ENCODE results near the gene PHLPP1. TPM values are rescaled to one million over a fixed set of nuclear protein-coding genes. Genes with fewer than 3 reads are reported as not detected.
A peak's percentile ranks its signal among the peaks of the same experiment; 100 is the strongest.
"Not testable (repeated sequence)": the region's sequence is repeated elsewhere in the genome, so short reads cannot be mapped to it uniquely, and the experiment has no call there.

PHLPP1 gene
- total RNA-seq, 2 donors from 2014 or later, result 12.1 to 13.7 TPM

DNA sequence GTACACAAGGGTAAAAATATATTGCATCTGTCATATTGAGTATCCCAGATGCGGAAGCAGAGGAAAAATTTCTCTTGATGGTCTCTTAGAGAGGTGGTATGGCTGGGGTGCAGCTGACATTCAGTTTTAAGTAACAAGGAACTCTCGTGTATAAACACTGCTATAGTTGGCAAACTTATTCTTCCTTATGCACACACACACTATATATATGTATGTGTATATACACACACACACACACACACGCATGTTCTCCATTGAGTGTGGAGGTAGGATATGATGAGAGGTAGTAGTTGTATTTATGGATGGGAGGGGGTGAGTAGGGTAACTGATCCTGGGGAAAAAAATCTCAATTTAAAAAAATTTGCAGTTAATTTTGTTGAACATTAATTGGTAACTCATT, 10.6 kb downstream of the PHLPP1 start:
- H3K27me3 Mint-ChIP-seq, result no peaks in the 10 kb centered on the region
- ATAC-seq (replicated peaks), result no peak

GRCh38 chr18:62728254-62728653, 12.9 kb downstream of the PHLPP1 start:
- no peak for ATAC-seq (replicated peaks)
- no peak overlapping the region for H3K4me3 Mint-ChIP-seq
- H3K27me3 Mint-ChIP-seq, result no peaks in the 10 kb centered on the region
- H3K4me1 Mint-ChIP-seq, result no peaks in the 10 kb centered on the region
- H3K36me3 Mint-ChIP-seq (ENCODE audit: low read depth), result no peaks in the 10 kb centered on the region
- peaks cover 6% of the 10 kb centered on the region for H3K9me3 Mint-ChIP-seq
- H3K27ac Mint-ChIP-seq, result no peak overlapping the region

More for the DNA sequence above, 10.6 kb downstream of the PHLPP1 start:
- Mint-ChIP-seq H3K36me3 (ENCODE audit: low read depth) (no peaks in the 10 kb centered on the region), H3K4me3 (no peak overlapping the region), H3K9me3 (no peaks in the 10 kb centered on the region), H3K4me1 (no peaks in the 10 kb centered on the region), H3K27ac (no peak overlapping the region)

DNA sequence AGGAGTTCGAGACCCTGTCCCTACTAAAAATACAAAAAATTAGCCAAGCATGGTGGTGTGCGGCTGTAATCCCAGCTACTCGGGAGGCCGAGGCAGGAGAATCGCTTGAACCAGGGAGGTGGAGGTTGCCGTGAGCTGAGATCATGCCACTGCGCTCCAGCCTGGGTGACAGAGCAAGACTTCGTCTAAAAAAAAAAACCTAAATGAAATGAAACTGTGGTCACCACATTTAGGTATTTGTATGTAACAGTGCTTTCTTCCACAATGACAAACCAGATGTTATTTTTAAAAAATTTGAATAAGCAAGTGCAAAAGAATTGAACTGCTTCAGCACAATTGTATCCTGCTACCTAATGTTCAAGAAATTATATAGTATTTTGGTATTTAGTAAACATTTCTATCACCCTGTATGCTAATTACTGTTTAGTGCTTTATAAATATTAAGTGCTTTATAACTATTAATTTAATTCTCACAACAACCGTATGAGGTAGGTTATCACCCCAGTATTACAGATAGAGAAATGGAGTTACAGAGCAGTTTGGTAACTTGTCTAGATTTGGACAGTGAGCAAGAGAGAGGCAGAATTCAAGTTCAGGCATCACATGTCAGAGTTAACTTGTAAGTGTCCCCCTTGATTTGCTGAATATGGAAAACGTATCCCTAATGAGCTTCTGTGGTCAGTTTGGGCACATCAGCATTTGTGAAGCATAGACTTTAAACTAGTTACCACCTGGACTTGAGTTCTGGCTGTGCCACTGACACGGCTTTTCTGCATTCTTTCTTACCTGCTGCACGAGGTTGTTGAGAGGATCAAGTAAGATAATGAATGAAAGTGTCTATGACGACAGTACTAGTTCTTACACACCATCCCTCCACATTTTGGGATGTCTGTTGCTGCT, 14.4 kb downstream of the PHLPP1 start:
- no peak overlapping the region for H3K27ac Mint-ChIP-seq
- no peak overlapping the region for H3K4me3 Mint-ChIP-seq
- no peaks in the 10 kb centered on the region for H3K27me3 Mint-ChIP-seq
- ATAC-seq (replicated peaks), result no peak
- H3K9me3 Mint-ChIP-seq, result peaks cover 6% of the 10 kb centered on the region
- H3K36me3 Mint-ChIP-seq (ENCODE audit: low read depth), result no peaks in the 10 kb centered on the region
- H3K4me1 Mint-ChIP-seq, result no peaks in the 10 kb centered on the region

- Mint-ChIP-seq H3K9me3 (peaks cover 6% of the 10 kb centered on the region), H3K27ac (no peak overlapping the region), H3K4me1 (no peaks in the 10 kb centered on the region), H3K36me3 (ENCODE audit: low read depth) (no peaks in the 10 kb centered on the region), H3K27me3 (no peaks in the 10 kb centered on the region), H3K4me3 (no peak overlapping the region)
- ATAC-seq (replicated peaks), result no peak
Observed at GRCh38 chr18:62730941-62731340, 15.6 kb downstream of the PHLPP1 start.

DNA sequence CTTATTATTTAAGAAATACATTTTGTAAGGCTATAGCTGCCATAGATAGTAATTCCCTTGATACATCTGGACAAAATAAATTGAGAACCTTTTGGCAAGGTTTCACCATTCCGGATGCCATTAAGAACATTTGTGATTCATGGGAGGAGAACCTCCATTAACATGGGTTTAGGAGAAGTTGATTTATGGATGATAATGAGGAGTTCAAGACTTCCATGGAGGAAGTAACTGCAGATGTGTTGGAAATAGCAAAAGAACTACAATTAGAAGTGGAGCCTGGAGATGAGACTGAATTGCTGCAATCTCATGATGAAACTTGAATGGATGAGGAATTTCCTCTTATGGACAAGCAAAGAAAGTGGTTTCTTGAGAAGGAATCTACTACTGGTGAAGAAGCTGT, 17.3 kb downstream of the PHLPP1 start:
- Mint-ChIP-seq H3K9me3 (peaks cover 6% of the 10 kb centered on the region), H3K27me3 (no peaks in the 10 kb centered on the region), H3K27ac (no peak overlapping the region), H3K4me1 (peaks cover 7% of the 10 kb centered on the region), H3K4me3 (no peak overlapping the region), H3K36me3 (ENCODE audit: low read depth) (no peaks in the 10 kb centered on the region)
- no peak for ATAC-seq (replicated peaks)

- no peak overlapping the region for H3K4me3 Mint-ChIP-seq
- no peaks in the 10 kb centered on the region for H3K36me3 Mint-ChIP-seq (ENCODE audit: low read depth)
- H3K4me1 Mint-ChIP-seq, result peaks cover 7% of the 10 kb centered on the region
- H3K9me3 Mint-ChIP-seq, result peaks cover 6% of the 10 kb centered on the region
- H3K27me3 Mint-ChIP-seq, result no peaks in the 10 kb centered on the region
- no peak for ATAC-seq (replicated peaks)
- no peak overlapping the region for H3K27ac Mint-ChIP-seq
Observed at GRCh38 chr18:62734290-62734689, 18.9 kb downstream of the PHLPP1 start.

DNA sequence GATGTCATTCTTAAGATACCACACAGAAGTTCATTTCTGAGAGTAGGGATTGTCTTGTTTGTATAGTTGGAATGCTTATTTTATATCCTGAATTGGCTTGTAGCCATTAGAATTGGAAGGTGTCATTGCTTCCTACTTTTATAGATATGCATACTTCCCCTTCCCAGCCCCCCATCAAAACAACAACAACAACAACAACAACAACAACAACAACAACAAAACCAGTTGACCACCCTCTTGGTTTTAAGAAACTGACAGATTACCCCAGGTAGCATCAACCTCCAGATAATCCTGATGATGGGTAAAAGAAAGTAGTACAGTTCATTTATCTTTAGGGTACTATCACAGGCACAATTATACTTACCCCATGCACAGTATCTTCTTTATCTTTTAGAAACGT, 20.0 kb downstream of the PHLPP1 start:
- Mint-ChIP-seq H3K36me3 (ENCODE audit: low read depth) (no peaks in the 10 kb centered on the region), H3K4me3 (no peak overlapping the region), H3K4me1 (peaks cover 7% of the 10 kb centered on the region), H3K27me3 (no peaks in the 10 kb centered on the region), H3K9me3 (peaks cover 6% of the 10 kb centered on the region), H3K27ac (no peak overlapping the region)
- ATAC-seq (replicated peaks), result no peak

DNA sequence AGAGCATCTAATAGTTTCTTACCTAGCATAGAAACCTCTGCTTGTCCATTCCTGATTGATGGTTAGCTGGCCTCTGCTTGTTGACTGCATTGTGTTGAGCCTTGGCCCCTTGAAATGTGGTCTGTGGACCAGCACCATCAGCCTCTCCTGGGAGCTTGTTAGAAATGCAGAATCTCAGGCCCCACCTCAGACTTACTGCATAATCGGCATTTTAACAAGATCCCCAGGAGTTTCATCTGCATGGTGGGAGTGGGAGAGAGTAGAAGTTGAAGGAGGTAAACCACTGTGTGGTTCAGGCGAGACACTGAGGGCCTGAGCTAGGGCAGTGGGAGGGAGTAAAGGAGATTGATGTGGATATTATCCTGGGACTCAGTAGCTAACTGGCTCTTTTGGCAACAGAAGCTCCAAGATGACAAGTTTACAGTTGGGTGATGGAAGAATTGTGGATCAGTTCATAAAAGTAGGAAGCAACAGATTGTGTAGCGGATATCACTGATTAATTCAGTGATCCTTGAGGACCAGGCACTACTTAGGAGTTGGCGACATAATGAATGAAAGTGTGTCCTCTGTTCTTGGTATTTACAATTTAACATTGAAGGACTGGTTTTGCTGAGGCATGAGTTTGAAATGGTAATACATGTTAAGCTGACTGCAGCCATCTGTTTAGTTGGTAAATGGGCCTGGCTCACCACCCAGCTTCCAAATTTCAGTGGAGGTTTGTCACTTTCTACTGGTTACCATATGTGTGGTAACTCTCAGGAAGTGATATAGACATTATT, 20.9 kb downstream of the PHLPP1 start:
- Mint-ChIP-seq H3K36me3 (ENCODE audit: low read depth) (no peaks in the 10 kb centered on the region), H3K27me3 (no peaks in the 10 kb centered on the region), H3K4me3 (no peak overlapping the region), H3K4me1 (peaks cover 7% of the 10 kb centered on the region), H3K27ac (no peak overlapping the region), H3K9me3 (peaks cover 6% of the 10 kb centered on the region)
- no peak for ATAC-seq (replicated peaks)

DNA sequence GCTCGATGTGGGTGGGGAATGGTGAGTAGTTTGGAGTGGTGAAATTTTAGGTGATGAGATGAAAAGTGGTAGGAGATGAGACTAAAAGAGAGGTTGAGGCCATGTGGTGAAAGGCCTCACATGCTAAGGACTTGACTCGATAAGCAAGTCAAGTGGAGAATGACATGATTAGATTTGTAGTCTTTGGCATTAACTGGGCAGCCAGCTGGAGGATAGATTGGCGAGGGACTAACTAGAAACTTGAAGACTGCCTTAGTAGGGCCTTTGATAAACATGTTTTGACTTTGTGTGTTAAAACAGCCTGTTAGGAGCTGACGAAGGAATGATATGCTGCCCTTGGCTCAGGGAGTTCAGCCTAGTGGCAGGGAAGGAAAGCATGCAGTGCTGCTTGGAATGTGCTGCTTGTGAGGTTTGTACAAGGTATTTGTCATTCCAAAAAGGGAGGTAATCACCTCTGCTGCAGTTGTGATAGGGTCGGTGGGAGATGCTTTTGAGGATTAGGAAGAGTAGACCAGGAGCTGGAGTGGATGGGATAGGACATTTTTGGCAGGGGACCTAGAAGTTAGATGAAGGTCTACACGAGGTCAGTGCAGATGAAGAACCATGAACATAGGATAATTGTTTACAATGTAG, 22.0 kb downstream of the PHLPP1 start:
- Mint-ChIP-seq H3K4me3 (no peak overlapping the region), H3K36me3 (ENCODE audit: low read depth) (no peaks in the 10 kb centered on the region), H3K4me1 (peaks cover 7% of the 10 kb centered on the region), H3K9me3 (no peaks in the 10 kb centered on the region), H3K27me3 (no peaks in the 10 kb centered on the region), H3K27ac (no peak overlapping the region)
- no peak for ATAC-seq (replicated peaks)

GRCh38 chr18:62738639-62739038, 23.3 kb downstream of the PHLPP1 start:
- ATAC-seq (replicated peaks), result no peak
- no peaks in the 10 kb centered on the region for H3K27me3 Mint-ChIP-seq
- no peaks in the 10 kb centered on the region for H3K36me3 Mint-ChIP-seq (ENCODE audit: low read depth)
- H3K4me3 Mint-ChIP-seq, result no peak overlapping the region
- H3K4me1 Mint-ChIP-seq, result peaks cover 9% of the 10 kb centered on the region
- no peak overlapping the region for H3K27ac Mint-ChIP-seq
- no peaks in the 10 kb centered on the region for H3K9me3 Mint-ChIP-seq

DNA sequence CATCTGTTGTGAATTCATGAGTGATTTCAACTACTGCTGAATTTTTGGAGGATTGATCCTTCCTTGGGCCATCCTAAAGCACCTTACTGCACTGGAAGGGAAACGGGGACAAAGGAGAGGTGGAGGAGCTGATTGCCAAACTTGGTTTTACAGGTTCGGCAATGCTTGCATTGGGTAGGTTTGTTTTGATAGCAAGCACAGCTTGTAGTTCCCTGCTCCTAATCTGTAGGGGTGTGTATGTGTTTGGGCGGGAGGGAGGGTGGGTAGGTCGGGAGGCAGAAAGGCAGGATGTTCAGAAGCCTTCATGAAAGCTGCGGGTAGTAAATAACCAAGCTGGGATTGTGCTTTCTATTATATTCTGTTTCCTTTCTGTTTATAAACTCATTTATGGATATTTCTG, 24.6 kb downstream of the PHLPP1 start:
- Mint-ChIP-seq H3K36me3 (ENCODE audit: low read depth) (no peaks in the 10 kb centered on the region), H3K4me3 (no peak overlapping the region), H3K27me3 (no peaks in the 10 kb centered on the region), H3K4me1 (peaks cover 11% of the 10 kb centered on the region), H3K27ac (no peak overlapping the region), H3K9me3 (no peaks in the 10 kb centered on the region)
- no peak for ATAC-seq (replicated peaks)

DNA sequence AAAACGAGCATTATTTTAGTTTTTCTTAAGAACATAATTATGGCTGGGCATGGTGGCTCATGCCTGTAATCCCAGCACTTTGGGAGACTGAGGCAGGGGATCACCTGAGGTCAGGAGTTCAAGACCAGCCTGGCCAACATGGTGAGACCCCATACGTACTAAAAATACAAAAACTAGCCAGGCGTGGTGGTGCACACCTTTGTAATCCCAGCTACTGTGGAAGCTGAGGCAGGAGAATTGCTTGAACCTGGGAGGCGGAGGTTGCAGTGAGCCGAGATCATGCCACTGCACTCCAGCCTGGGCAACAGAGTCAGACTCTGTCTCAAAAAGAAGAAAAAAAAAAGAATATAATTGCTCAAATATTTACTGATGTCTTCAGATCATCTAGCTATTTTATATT, 25.3 kb downstream of the PHLPP1 start:
- Mint-ChIP-seq H3K4me3 (peak overlapping the region; percentile 31), H3K4me1 (peaks cover 11% of the 10 kb centered on the region)
- ATAC-seq (replicated peaks); H3K27me3 Mint-ChIP-seq; H3K36me3 Mint-ChIP-seq (ENCODE audit: low read depth); H3K9me3 Mint-ChIP-seq; H3K27ac Mint-ChIP-seq: not testable (repeated sequence)

GRCh38 chr18:62741118-62741566, 25.8 kb downstream of the PHLPP1 start:
- peak; percentile 85 for ATAC-seq (replicated peaks)
- no peak overlapping the region for H3K27ac Mint-ChIP-seq

GRCh38 chr18:62741584-62741983, 26.2 kb downstream of the PHLPP1 start:
- H3K4me1 Mint-ChIP-seq, result peaks cover 11% of the 10 kb centered on the region
- no peaks in the 10 kb centered on the region for H3K27me3 Mint-ChIP-seq
- ATAC-seq (replicated peaks), result no peak
- H3K36me3 Mint-ChIP-seq (ENCODE audit: low read depth), result no peaks in the 10 kb centered on the region
- H3K27ac Mint-ChIP-seq, result no peak overlapping the region
- no peaks in the 10 kb centered on the region for H3K9me3 Mint-ChIP-seq
- H3K4me3 Mint-ChIP-seq, result peak overlapping the region; percentile 31

More at GRCh38 chr18:62741118-62741566, 25.8 kb downstream of the PHLPP1 start:
- no peaks in the 10 kb centered on the region for H3K27me3 Mint-ChIP-seq
- H3K4me3 Mint-ChIP-seq, result peak overlapping the region; percentile 31
- no peaks in the 10 kb centered on the region for H3K36me3 Mint-ChIP-seq (ENCODE audit: low read depth)
- no peaks in the 10 kb centered on the region for H3K9me3 Mint-ChIP-seq
- peaks cover 11% of the 10 kb centered on the region for H3K4me1 Mint-ChIP-seq

Measured in activated T-helper 17 cell treated with anti-CD3 and anti-CD28 coated beads, Interleukin-2, amount 50 U/mL, for 72 hours (primary cell).